Upper lobe of right lung (tissue), 1 donor: ENCODE measurements around the gene FANK1. TPM values are rescaled to one million over a fixed set of nuclear protein-coding genes. Genes with fewer than 3 reads are reported as not detected.

Experiments used
- ATAC-seq: fragments of 200-7000 bp; cut with Tn5 transposase; one replicate; pipeline ENCODE4 v1.9.1; 2020; ENCODE audit warnings: mild to moderate bottlenecking, moderate library complexity
- DNase-seq: peaks from one replicate; pipeline ENCODE4 v3.0.0-alpha.2; 2020
- H3K27ac ChIP-seq: fragments of 200-600 bp; one replicate; pipeline ENCODE4 v1.8.0; 2022
- H3K27me3 ChIP-seq: fragments of 200-600 bp; one replicate; pipeline ENCODE4 v1.8.0; 2022; ENCODE audit warnings: mild to moderate bottlenecking
- H3K36me3 ChIP-seq: fragments of 200-600 bp; one replicate; pipeline ENCODE4 v1.8.0; 2022
- H3K4me1 ChIP-seq: fragments of 200-600 bp; one replicate; pipeline ENCODE4 v1.8.0; 2022
- H3K4me3 ChIP-seq: fragments of 200-600 bp; one replicate; pipeline ENCODE4 v1.8.0; 2022; ENCODE audit warnings: mild to moderate bottlenecking
- H3K9me3 ChIP-seq: fragments of 200-600 bp; one replicate; pipeline ENCODE4 v1.8.0; 2022
- CTCF ChIP-seq: fragments of 200-600 bp; IDR thresholded peaks from one replicate; pipeline ENCODE4 v1.8.0; 2022; ENCODE audit warnings: antibody characterized with exemption
- intact Hi-C: fragments of 100-400 bp; cut with DNase I; formaldehyde crosslinking; loops from one replicate; pipeline ENCODE4 v1.11.0; 2022
- total RNA-seq: library from RNA; stranded (reverse); fragmentation: NEBNext Ultra II Directional; extraction: Animal tissue kit (Norgen Biotek cat#: 25700); gene quantifications from one replicate; pipeline ENCODE4 v1.2.1, GENCODE V29; 2021
- donor health status: DM: no; HTN: yes; CAD: no; lungs with severe emphysema.

FANK1 gene
- total RNA-seq, 1 donor from 2014 or later = 2.6 TPM

- DNase-seq (no peak), ATAC-seq (no peak)
- H3K4me1 ChIP-seq = no peaks in the 10 kb centered on the region
- H3K4me3 ChIP-seq = no peak overlapping the region
- intact Hi-C loops = no loop called here
- H3K36me3 ChIP-seq = no peaks in the 10 kb centered on the region
- no peaks in the 10 kb centered on the region for H3K27me3 ChIP-seq
- TF ChIP-seq CTCF = no peak
- no peak overlapping the region for H3K27ac ChIP-seq
- H3K9me3 ChIP-seq = no peaks in the 10 kb centered on the region
These were observed 119.9 kb downstream of the FANK1 start for GRCh38 chr10:126016156-126016805.

GRCh38 chr10:126016882-126017281 is 120.5 kb downstream of the FANK1 start:
- DNase-seq (no peak), ATAC-seq (no peak)
- intact Hi-C loops = no loop called here
- H3K4me3 ChIP-seq = no peak overlapping the region
- H3K4me1 ChIP-seq = no peaks in the 10 kb centered on the region
- no peak overlapping the region for H3K27ac ChIP-seq
- H3K36me3 ChIP-seq = no peaks in the 10 kb centered on the region
- no peak for TF ChIP-seq CTCF
- H3K9me3 ChIP-seq = no peaks in the 10 kb centered on the region
- no peaks in the 10 kb centered on the region for H3K27me3 ChIP-seq

- no peak for DNase-seq
- no peak overlapping the region for H3K4me3 ChIP-seq
- intact Hi-C loops = no loop called here
These were observed 121.7 kb downstream of the FANK1 start for GRCh38 chr10:126017961-126018560.

GRCh38 chr10:126021833-126022500 is 125.6 kb downstream of the FANK1 start:
- H3K27me3 ChIP-seq = no peaks in the 10 kb centered on the region
- no peak for TF ChIP-seq CTCF
- H3K27ac ChIP-seq = no peak overlapping the region
- no peaks in the 10 kb centered on the region for H3K9me3 ChIP-seq
- no peak overlapping the region for H3K4me3 ChIP-seq
- H3K4me1 ChIP-seq = no peaks in the 10 kb centered on the region
- H3K36me3 ChIP-seq = no peaks in the 10 kb centered on the region
- intact Hi-C loops = no loop called here
- ATAC-seq = no peak
- no peak for DNase-seq

More at GRCh38 chr10:126017961-126018560, 121.7 kb downstream of the FANK1 start:
- no peak for TF ChIP-seq CTCF
- Histone ChIP-seq H3K27ac (no peak overlapping the region), H3K9me3 (no peaks in the 10 kb centered on the region), H3K36me3 (no peaks in the 10 kb centered on the region), H3K4me1 (no peaks in the 10 kb centered on the region), H3K27me3 (no peaks in the 10 kb centered on the region)
- ATAC-seq = no peak

- Histone ChIP-seq H3K9me3 (no peaks in the 10 kb centered on the region), H3K27ac (no peak overlapping the region), H3K4me1 (no peaks in the 10 kb centered on the region), H3K27me3 (no peaks in the 10 kb centered on the region), H3K36me3 (no peaks in the 10 kb centered on the region), H3K4me3 (no peak overlapping the region)
- DNase-seq (no peak), ATAC-seq (no peak)
- intact Hi-C loops = no loop called here
- TF ChIP-seq CTCF = no peak
These were observed 126.5 kb downstream of the FANK1 start for GRCh38 chr10:126022841-126023240.
